Muscle layer of colon (tissue), 2 donors: Measurements from ENCODE around the gene RBP3.

Source experiments
- H3K27ac ChIP-seq: one replicate; pipeline ENCODE4 v1.7.0; 2013; ENCODE audit warnings: low read depth, mild to moderate bottlenecking, low read length, moderate library complexity
- H3K27me3 ChIP-seq, 2 donors: one replicate each; pipeline ENCODE4 v1.7.0; 2013; ENCODE audit warnings: low read length in 2 of 2, mild to moderate bottlenecking in 2 of 2; ENCODE audit not compliant: insufficient read depth in 2 of 2, control insufficient read depth in 1 of 2
- H3K36me3 ChIP-seq: one replicate; pipeline ENCODE4 v1.7.0; 2013; ENCODE audit warnings: mild to moderate bottlenecking, low read length; ENCODE audit not compliant: insufficient read depth
- H3K4me1 ChIP-seq: one replicate; pipeline ENCODE4 v1.7.0; 2013; ENCODE audit warnings: mild to moderate bottlenecking, low read length; ENCODE audit not compliant: insufficient read depth
- H3K4me3 ChIP-seq, 2 donors: one replicate each; pipeline ENCODE4 v1.7.0; 2013; ENCODE audit warnings: low read length in 2 of 2, low read depth in 1 of 2, mild to moderate bottlenecking in 1 of 2, moderate library complexity in 1 of 2
- H3K9ac ChIP-seq: one replicate; pipeline ENCODE4 v1.7.0; 2013; ENCODE audit warnings: low read length
- H3K9me3 ChIP-seq: one replicate; pipeline ENCODE4 v1.7.0; 2013; ENCODE audit warnings: mild to moderate bottlenecking, low read length
- donor health status: abdominal sarcoma.
- donor health status: Adenocarcinoma of cecum.

The RBP3 gene

GRCh38 chr10:47400251-47400650, 52.1 kb downstream of the RBP3 start:
- Histone ChIP-seq H3K4me3 (no peak overlapping the region), H3K27ac (no peak overlapping the region), H3K27me3 (no peaks in the 10 kb centered on the region), H3K9me3 (no peaks in the 10 kb centered on the region), H3K36me3 (no peaks in the 10 kb centered on the region), H3K9ac (no peak overlapping the region), H3K4me1 (peaks cover 15% of the 10 kb centered on the region)

GRCh38 chr10:47400786-47401185, 52.6 kb downstream of the RBP3 start:
- Histone ChIP-seq H3K27me3 (no peaks in the 10 kb centered on the region), H3K4me1 (peaks cover 15% of the 10 kb centered on the region), H3K9ac (no peak overlapping the region), H3K9me3 (no peaks in the 10 kb centered on the region), H3K27ac (no peak overlapping the region), H3K36me3 (no peaks in the 10 kb centered on the region), H3K4me3 (no peak overlapping the region)

GRCh38 chr10:47401210-47401609, 53.0 kb downstream of the RBP3 start:
- peaks cover 15% of the 10 kb centered on the region for H3K4me1 ChIP-seq
- H3K9me3 ChIP-seq = no peaks in the 10 kb centered on the region
- H3K9ac ChIP-seq = no peak overlapping the region

GRCh38 chr10:47401874-47402640, 53.9 kb downstream of the RBP3 start:
- no peak overlapping the region for H3K9ac ChIP-seq
- H3K27me3 ChIP-seq = no peaks in the 10 kb centered on the region
- H3K9me3 ChIP-seq = no peaks in the 10 kb centered on the region
- no peaks in the 10 kb centered on the region for H3K36me3 ChIP-seq
- H3K4me1 ChIP-seq = peaks cover 15% of the 10 kb centered on the region
- H3K27ac ChIP-seq = no peak overlapping the region
- H3K4me3 ChIP-seq = no peak overlapping the region

More at GRCh38 chr10:47401210-47401609, 53.0 kb downstream of the RBP3 start:
- no peak overlapping the region for H3K27ac ChIP-seq
- H3K36me3 ChIP-seq = no peaks in the 10 kb centered on the region
- H3K27me3 ChIP-seq = no peaks in the 10 kb centered on the region
- H3K4me3 ChIP-seq = no peak overlapping the region

- Histone ChIP-seq H3K9me3 (no peaks in the 10 kb centered on the region), H3K36me3 (no peaks in the 10 kb centered on the region), H3K4me1 (peaks cover 15% of the 10 kb centered on the region), H3K9ac (no peak overlapping the region), H3K27me3 (no peaks in the 10 kb centered on the region), H3K27ac (no peak overlapping the region), H3K4me3 (no peak overlapping the region)
These were observed 54.6 kb downstream of the RBP3 start for GRCh38 chr10:47402641-47403301.

- H3K4me3 ChIP-seq = peak overlapping the region in 1 of 2 donors; percentile 27
- H3K4me1 ChIP-seq = peaks cover 15% of the 10 kb centered on the region
- H3K27me3 ChIP-seq = no peaks in the 10 kb centered on the region
- H3K9ac ChIP-seq = no peak overlapping the region
- no peaks in the 10 kb centered on the region for H3K36me3 ChIP-seq
- no peaks in the 10 kb centered on the region for H3K9me3 ChIP-seq
- no peak overlapping the region for H3K27ac ChIP-seq
These were observed 55.5 kb downstream of the RBP3 start for GRCh38 chr10:47403446-47404318.

- no peak overlapping the region for H3K27ac ChIP-seq
- H3K9ac ChIP-seq = no peak overlapping the region
- no peaks in the 10 kb centered on the region for H3K36me3 ChIP-seq
- H3K27me3 ChIP-seq = no peaks in the 10 kb centered on the region
- H3K9me3 ChIP-seq = no peaks in the 10 kb centered on the region
- no peak overlapping the region for H3K4me3 ChIP-seq
- peaks cover 15% of the 10 kb centered on the region for H3K4me1 ChIP-seq
These were observed 56.3 kb downstream of the RBP3 start for GRCh38 chr10:47404446-47404845.

- H3K4me1 ChIP-seq = peaks cover 15% of the 10 kb centered on the region
- H3K36me3 ChIP-seq = no peaks in the 10 kb centered on the region
- no peak overlapping the region for H3K27ac ChIP-seq
- no peak overlapping the region for H3K9ac ChIP-seq
- no peaks in the 10 kb centered on the region for H3K9me3 ChIP-seq
- no peaks in the 10 kb centered on the region for H3K27me3 ChIP-seq
- H3K4me3 ChIP-seq = no peak overlapping the region
These were observed 56.8 kb downstream of the RBP3 start for GRCh38 chr10:47404937-47405336.

GRCh38 chr10:47405857-47406547, 57.8 kb downstream of the RBP3 start:
- Histone ChIP-seq H3K36me3 (no peaks in the 10 kb centered on the region), H3K9ac (no peak overlapping the region), H3K4me1 (peaks cover 15% of the 10 kb centered on the region), H3K4me3 (no peak overlapping the region), H3K27ac (no peak overlapping the region), H3K9me3 (no peaks in the 10 kb centered on the region), H3K27me3 (no peaks in the 10 kb centered on the region)

- no peak overlapping the region for H3K9ac ChIP-seq
- H3K9me3 ChIP-seq = no peaks in the 10 kb centered on the region
- no peak overlapping the region for H3K4me3 ChIP-seq
- H3K27me3 ChIP-seq = no peaks in the 10 kb centered on the region
- no peak overlapping the region for H3K27ac ChIP-seq
- no peaks in the 10 kb centered on the region for H3K36me3 ChIP-seq
- peaks cover 15% of the 10 kb centered on the region for H3K4me1 ChIP-seq
These were observed 58.3 kb downstream of the RBP3 start for GRCh38 chr10:47406548-47406869.
